Measurements from ENCODE around the gene SLC49A4. TPM values are rescaled to one million over a fixed set of nuclear protein-coding genes. Genes with fewer than 3 reads are reported as not detected.
A peak's percentile ranks its signal among the peaks of the same experiment; 100 is the strongest.

Gene SLC49A4
- total RNA-seq, 1 donor from 2014 or later, result 10.8 TPM

DNA sequence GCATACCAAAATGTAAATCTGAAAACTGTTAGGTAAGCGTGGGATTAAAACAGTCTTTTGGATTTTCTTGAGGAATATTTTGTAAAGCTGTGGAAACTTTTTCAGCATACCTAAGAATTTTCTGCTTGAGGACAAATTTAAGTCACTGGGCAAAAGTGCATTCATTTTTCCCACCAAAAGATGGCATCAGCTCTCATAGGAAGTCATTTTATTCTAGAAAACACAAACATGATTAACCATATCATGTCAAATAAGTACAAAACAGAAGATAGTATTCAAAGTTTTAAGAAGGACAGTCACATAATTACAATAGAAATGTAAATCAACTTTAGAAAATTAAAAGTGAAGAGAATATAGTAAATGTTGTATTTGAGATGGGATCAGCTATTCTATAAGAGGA, 63.5 kb downstream of the SLC49A4 start:
- DNase-seq (ENCODE audit: low spot score), result peak; percentile 51

DNA sequence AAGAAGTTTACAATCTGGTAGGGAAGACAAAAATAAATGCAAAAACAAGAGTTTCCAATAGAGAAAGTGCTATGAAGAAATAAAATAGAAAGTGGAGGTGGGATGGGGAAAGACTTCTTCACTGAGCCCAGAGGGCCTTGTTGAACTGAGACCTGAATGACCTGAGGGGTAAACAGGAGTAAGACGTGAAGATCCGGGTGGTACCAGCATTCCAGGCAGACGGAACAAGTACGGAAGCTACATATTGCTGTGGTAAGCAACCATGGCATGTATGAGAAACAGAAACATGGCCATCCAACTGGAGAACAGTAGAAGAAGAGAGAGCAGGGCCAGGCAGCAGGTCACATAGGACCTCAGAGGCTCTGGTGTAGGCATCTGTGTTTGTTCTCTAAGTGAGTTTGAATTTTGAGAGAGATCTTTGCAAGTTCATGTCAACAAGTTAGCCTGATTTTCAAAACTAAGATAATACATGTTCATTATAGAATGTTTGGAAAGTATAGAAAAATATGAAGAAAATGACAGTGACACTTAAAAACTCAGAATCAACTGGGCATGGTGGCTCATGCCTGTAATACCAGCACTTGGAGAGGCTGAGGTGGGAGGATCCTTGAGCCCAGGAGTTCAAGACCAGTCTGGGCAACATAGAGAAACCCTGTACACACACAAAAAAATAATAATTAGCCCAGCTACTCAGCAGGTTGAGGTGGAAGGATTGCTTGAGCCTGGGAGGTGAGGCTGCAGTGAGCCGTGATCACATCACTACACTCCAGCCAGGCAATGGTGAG, 64.3 kb downstream of the SLC49A4 start:
- no peak for DNase-seq (ENCODE audit: low spot score)

- no peak for DNase-seq (ENCODE audit: low spot score)
These were observed 67.5 kb downstream of the SLC49A4 start for GRCh38 chr3:122862381-122862780.

DNA sequence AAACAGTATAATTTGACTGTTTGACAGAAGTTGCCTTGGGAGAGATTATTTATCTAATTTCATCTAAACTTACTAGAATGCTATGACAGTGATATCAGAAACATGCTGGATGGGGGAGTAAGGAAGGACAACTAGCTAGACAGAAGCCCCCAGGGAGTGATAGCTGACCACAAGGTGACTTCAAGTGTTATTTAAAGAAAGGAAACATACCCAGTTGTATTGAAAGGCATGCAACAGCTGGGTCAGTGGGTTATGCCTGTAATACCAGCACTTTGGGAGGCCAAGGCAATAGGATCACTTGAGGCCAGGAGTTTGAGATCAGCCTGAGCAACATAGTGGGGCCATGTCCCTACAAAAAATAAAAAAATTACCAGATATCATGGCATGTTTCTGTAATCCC, 69.6 kb downstream of the SLC49A4 start:
- no peak for DNase-seq (ENCODE audit: low spot score)

- DNase-seq (ENCODE audit: low spot score), result no peak
These were observed 73.5 kb downstream of the SLC49A4 start for GRCh38 chr3:122868322-122868721.

- DNase-seq (ENCODE audit: low spot score), result no peak
These were observed 79.1 kb downstream of the SLC49A4 start for GRCh38 chr3:122873741-122874515.

DNA sequence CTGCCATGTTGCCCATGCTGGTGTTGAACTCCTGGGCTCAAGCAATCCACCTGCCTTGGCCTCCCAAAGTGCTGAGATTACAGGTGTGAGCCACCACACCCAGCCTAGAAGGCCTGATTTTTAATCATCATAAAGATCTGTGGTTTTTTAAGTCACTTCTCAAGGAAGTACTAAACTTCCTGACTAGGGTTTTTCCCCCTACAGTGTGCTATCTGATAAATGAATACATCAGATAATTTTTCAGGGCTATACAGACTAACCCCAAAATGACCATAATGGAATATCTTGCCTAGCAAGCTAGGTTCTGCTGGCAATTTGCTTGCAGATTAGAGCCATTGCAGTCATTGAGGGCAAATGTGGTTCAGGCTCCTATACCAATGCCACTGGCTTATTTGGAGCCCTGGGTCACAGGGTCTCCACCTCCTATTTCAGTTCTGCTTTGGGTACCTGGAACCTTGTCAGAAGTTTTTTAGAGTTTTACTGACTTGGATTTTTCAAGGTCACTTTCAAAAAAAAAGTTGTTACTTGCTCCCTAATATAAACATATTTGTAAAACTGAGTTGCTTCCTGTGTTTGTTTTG, 80.8 kb downstream of the SLC49A4 start:
- DNase-seq (ENCODE audit: low spot score), result no peak

- DNase-seq (ENCODE audit: low spot score), result no peak
These were observed 85.3 kb downstream of the SLC49A4 start for GRCh38 chr3:122880173-122880572.

- no peak for DNase-seq (ENCODE audit: low spot score)
These were observed 85.8 kb downstream of the SLC49A4 start for GRCh38 chr3:122880624-122881023.

DNA sequence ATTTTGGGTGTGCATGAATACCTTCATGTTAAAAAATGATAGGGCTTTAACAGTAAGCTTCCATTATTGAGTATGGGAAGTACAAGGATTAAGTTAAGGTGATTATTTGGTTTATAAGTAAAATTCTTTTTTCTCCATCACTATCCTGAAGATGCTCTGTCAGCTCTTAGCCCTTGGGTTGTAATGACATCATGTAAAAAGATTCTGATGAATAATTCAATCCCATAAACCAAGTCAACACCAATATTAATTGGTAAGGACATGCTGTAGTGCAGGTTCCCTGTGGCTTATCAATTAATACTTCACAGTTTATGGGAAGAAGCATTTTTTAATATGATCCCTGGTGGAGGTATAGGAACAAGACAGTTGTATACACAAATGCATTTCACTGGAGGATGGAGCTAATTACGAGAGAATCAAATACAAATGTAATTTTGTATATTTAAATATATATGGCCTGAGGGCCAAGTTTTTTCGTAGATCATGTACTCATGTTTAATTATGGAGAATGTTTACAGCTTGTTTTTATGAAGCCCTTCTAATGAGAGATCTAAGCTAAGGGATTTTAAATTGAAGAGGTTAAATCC, 87.6 kb downstream of the SLC49A4 start:
- DNase-seq (ENCODE audit: low spot score), result no peak

- DNase-seq (ENCODE audit: low spot score), result no peak
These were observed 91.4 kb downstream of the SLC49A4 start for GRCh38 chr3:122886251-122886650.

GRCh38 chr3:122886946-122887345, 92.1 kb downstream of the SLC49A4 start:
- DNase-seq (ENCODE audit: low spot score), result peak; percentile 13

DNA sequence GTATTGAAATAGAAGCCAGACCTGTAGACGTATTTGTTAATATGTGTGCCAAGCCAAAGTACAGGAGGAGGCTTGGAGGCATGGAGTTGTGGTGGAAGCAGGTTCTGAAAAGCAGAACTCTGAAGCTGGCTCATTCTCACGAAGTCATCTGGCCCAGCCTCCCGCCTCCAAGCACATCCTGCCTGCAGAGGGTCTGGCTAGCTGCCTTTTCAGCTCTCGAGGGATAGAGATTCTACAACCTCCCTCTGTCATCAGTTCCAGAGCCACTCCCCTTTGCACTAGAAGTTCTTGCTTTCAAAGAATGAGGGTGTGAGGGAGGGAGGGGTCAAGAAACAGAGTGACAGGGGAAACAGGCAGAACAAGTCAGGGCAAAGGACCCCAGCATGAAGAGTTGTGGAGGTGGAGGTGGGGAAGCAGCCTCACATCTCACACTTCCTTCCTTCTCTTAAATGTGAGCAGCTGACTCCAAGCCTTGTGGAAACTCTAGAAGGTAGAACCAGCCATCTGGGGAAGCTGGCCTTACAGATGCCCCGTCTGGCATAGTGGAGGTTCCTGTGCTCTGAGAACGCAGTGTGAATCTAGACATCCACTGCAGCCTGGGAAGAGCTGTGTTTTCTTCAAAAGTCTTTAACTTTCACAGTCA, 95.3 kb downstream of the SLC49A4 start:
- DNase-seq (ENCODE audit: low spot score), result peak; percentile 82

GRCh38 chr3:122890720-122891220, 95.9 kb downstream of the SLC49A4 start:
- no peak for DNase-seq (ENCODE audit: low spot score)

DNA sequence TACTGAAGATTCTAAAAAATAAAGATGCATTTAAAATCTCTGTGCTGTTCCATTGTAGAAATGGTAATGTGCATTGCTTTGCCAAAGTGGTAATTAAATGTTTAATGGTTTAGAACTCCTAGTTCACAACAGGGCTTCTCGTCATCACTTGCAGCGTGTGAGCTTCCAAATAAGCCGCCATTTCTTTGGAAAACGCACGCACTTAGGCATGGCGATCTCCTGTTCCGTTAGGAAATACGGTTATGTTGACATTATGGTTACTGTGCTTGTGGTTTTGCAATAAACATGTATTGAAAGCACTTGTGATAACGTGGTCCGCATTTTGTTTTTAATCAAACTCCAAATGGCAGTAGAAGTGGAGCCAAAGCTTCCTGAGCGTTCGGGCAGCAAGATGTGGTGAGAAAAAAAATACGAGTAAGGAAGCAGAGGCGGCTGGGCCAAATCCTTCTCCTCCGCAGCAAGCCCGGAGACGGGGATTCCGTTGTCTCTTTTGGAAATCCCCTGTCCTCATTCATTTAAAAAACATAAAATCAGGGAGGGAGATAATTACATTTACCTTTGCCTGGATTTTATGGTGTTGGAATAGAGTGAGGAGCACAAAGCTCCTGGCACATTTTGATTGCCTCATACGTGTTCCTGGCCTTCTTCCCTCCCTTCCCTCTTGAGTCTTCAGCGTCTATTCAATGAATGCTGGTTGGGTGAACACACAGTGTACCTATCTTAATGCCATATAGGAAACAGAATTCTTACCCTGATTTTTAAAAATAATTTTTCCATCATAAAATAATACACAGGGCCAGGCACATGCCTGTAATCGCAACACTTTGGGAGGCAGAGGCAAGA, 97.5 kb downstream of the SLC49A4 start:
- DNase-seq (ENCODE audit: low spot score), result no peak

- DNase-seq (ENCODE audit: low spot score), result no peak
These were observed 98.4 kb downstream of the SLC49A4 start for GRCh38 chr3:122893282-122893681.

DNA sequence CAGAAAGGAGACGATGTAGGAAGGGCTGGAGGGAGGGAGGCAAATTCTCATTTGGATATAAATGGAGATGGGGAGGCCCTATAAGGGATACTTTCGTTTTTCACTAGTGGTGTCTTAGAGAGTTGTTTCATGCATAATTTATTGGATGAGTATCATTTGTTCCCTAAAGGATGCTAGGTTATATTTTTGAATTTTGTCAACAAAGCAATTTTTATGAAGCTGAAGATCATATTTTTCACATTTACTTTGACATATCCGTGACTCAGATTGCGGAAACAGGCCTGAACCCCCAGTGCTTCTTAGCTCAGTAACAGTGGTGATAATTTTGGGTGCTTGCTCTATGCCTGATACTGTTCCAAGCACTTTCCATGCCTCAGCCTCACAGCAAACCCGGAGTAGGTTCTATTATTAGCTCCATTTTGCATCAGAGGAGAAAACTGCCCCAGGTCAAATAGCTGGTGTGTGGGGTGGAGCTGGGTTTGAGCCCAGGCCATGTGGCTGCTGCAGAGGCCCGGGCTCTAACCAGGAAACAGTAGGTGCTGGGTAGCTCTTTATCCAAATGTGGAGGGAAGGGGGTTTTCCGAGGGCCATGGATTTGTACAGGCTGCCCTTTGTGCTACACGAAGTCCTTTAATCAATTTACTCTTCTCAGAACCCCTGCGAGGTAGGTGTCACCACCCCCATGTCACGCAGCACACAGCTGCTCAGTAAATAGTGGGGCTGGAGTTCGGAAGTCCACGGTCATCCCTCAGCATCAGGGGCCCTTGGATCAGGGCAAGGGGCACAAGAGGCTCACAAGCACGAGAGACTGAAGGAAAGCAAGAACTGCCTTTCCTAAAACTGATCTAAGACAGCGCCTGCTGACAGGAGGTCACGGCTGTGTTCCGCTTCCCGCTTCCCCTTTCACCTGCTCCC, 99.1 kb downstream of the SLC49A4 start:
- no peak for DNase-seq (ENCODE audit: low spot score)

DNA sequence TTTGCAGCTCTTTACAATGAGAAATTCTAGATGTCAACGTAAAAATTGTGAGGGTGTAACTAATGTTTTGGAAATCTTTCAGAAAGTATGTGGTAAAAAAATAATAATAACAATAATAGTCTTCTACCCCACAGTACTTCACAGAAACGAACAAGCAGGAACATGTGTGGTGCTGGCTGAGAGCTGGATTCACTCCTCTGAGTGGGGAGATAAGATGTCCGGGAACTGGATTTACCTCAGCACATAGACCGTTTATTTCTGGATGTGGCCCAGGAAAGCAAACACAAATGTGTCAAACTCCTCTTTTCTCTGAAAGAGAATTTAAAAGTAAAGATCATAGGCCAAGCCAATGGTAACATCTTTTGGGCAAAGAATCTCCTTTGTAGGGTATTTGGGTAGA, 103.4 kb downstream of the SLC49A4 start:
- no peak for DNase-seq (ENCODE audit: low spot score)

DNA sequence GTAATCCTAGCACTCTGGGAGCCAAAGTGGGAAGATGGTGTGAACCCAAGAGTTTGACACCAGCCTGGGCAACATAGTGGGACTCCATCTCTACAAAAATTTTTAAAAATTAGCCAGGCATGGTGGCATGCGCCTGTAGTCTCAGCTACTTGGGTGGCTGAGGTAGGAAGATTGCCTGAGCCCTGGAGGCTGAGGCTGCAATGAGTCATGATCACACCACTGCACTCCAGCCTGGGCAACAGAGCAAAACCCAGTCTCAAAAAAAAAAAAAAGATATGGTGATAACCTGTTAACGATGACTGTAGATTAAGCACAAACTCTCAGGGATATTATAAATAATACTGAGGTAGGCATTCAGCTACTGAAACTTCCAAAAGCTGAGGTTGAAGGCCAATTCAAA, 107.5 kb downstream of the SLC49A4 start:
- no peak for DNase-seq (ENCODE audit: low spot score)

GRCh38 chr3:122903171-122903570, 108.3 kb downstream of the SLC49A4 start:
- no peak for DNase-seq (ENCODE audit: low spot score)
